ENCODE results near the gene S1PR4. TPM values are rescaled to one million over a fixed set of nuclear protein-coding genes. Genes with fewer than 3 reads are reported as not detected.
"Not testable (repeated sequence)": the region's sequence is repeated elsewhere in the genome, so short reads cannot be mapped to it uniquely, and the experiment has no call there.

The S1PR4 gene
- total RNA-seq, 2 donors from 2014 or later = 18.6 to 62.1 TPM

GRCh38 chr19:3163230-3163886, 15.2 kb upstream of the S1PR4 start:
- DNase-seq (ENCODE audit: low spot score in 2 of 2) = peak in 1 of 2 donors; percentile 68
- ATAC-seq = peak; percentile 79 to 85
- H3K36me3 Mint-ChIP-seq = peaks cover 5 to 53% of the 10 kb centered on the region in 2 donors
- no peak overlapping the region for H3K27ac Mint-ChIP-seq
- H3K9me3 Mint-ChIP-seq = peaks cover 5 to 11% of the 10 kb centered on the region in 2 donors

GRCh38 chr19:3163943-3164342, 14.6 kb upstream of the S1PR4 start:
- Mint-ChIP-seq H3K36me3 (peaks cover 5 to 48% of the 10 kb centered on the region in 2 donors), H3K27ac (no peak overlapping the region), H3K9me3 (peaks cover 5 to 11% of the 10 kb centered on the region in 2 donors)
- ATAC-seq (no peak), DNase-seq (ENCODE audit: low spot score in 2 of 2) (no peak)

GRCh38 chr19:3167533-3168272, 10.9 kb upstream of the S1PR4 start:
- Mint-ChIP-seq H3K27ac (peak overlapping the region in 1 of 2 donors; percentile 29), H3K36me3 (peaks cover 0 to 17% of the 10 kb centered on the region in 2 donors), H3K9me3 (peaks cover 0 to 5% of the 10 kb centered on the region in 2 donors)
- DNase-seq (ENCODE audit: low spot score in 2 of 2) (no peak), ATAC-seq (no peak)

- Mint-ChIP-seq H3K36me3 (peaks cover 0 to 3% of the 10 kb centered on the region in 2 donors), H3K27ac (peak overlapping the region in 1 of 2 donors; percentile 68), H3K9me3 (no peaks in the 10 kb centered on the region)
- ATAC-seq = peak; percentile 21 to 50
- DNase-seq (ENCODE audit: low spot score in 2 of 2) = no peak
These were observed 6.5 kb upstream of the S1PR4 start for GRCh38 chr19:3171894-3172672.

DNA sequence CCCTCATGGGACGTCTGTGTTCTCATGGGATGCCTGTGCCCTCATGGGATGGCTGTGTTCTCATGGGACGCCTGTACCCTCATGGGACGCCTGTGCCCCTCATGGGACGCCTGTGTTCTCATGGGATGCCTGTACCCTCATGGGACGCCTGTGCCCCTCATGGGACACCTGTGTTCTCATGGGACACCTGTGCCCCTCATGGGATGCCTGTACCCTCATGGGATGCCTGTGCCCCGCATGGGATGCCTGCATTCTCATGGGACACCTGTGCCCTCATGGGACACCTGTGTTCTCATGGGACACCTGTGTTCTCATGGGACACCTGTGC, 5.9 kb upstream of the S1PR4 start:
- H3K9me3 Mint-ChIP-seq; H3K36me3 Mint-ChIP-seq; DNase-seq (ENCODE audit: low spot score in 2 of 2); ATAC-seq: not testable (repeated sequence)
- H3K27ac Mint-ChIP-seq = peak overlapping the region in 1 of 2 donors; percentile 68

GRCh38 chr19:3175781-3176714, 2.5 kb upstream of the S1PR4 start:
- ATAC-seq (no peak), DNase-seq (ENCODE audit: low spot score in 2 of 2) (no peak)
- no peaks in the 10 kb centered on the region for H3K9me3 Mint-ChIP-seq
- peaks cover 22 to 28% of the 10 kb centered on the region in 2 donors for H3K36me3 Mint-ChIP-seq
- peak overlapping the region in 1 of 2 donors; percentile 89 for H3K27ac Mint-ChIP-seq

- peaks cover 23 to 28% of the 10 kb centered on the region in 2 donors for H3K36me3 Mint-ChIP-seq
- peak; percentile 61 to 78 for ATAC-seq
These were observed 1.7 kb upstream of the S1PR4 start for GRCh38 chr19:3176715-3177501.

GRCh38 chr19:3178973-3179738, 587 bp downstream of the S1PR4 start:
- Mint-ChIP-seq H3K27ac (peak overlapping the region; percentile 94 to 98), H3K36me3 (peaks cover 23 to 28% of the 10 kb centered on the region in 2 donors), H3K9me3 (no peaks in the 10 kb centered on the region)
- DNase-seq (ENCODE audit: low spot score in 2 of 2) (peak in 1 of 2 donors; percentile 37), ATAC-seq (peak; percentile 5 to 18)

More at GRCh38 chr19:3176715-3177501, 1.7 kb upstream of the S1PR4 start:
- H3K27ac Mint-ChIP-seq = peak overlapping the region; percentile 89 to 93
- no peaks in the 10 kb centered on the region for H3K9me3 Mint-ChIP-seq
- DNase-seq (ENCODE audit: low spot score in 2 of 2) = peak; percentile 60 to 84

- Mint-ChIP-seq H3K9me3 (no peaks in the 10 kb centered on the region), H3K27ac (peak overlapping the region; percentile 94 to 98), H3K36me3 (peaks cover 23 to 28% of the 10 kb centered on the region in 2 donors)
- DNase-seq (ENCODE audit: low spot score in 2 of 2) (peak; percentile 49 to 78), ATAC-seq (peak; percentile 44 to 45)
These were observed 1.2 kb downstream of the S1PR4 start for GRCh38 chr19:3179739-3180293.

DNA sequence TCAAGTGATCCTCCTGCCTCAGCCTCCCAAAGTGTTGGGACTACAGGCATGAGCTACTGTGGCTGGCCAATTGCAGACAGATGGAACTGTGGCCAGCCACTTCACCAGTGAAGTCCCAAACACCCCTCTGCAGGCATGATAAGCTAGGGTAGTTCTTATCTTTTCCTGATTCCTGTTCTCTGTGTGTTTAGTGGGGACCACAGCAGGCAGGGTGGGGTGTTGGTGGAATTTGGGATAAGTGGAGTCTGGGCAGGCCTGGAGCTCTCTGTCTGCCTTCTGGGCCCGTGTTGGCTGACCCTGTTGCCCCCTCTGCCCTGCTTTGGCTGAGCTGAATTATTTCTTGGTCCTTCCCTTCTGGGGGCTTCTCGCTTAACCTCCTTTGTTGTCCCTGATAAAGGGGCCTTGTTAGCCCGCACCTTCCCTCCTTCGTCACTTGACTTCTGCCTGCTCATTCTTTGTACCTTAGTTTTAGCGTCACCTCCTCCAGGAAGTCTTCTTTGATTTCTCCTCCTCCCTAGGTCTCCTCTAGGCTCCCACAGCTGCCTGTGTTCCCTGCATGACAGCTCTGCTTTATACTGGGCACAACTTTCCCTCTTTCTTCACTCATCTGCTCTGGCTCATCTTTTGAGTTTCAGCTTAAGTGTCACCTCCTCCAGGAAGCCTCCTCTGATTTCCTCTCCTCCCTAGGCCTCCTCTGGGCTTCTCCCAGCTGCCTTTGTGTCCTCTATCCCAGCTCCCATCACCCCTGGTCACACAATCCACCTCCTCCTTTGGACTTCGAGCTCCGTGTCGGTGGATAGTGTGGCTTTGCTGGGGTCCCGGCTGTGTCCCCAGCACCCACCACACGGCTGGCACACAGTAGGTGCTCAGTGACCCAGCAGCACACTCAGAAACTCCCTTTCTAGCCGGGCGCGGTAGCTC, 5.4 kb downstream of the S1PR4 start:
- H3K27ac Mint-ChIP-seq = peak overlapping the region; percentile 61 to 79

GRCh38 chr19:3184847-3185460, 6.4 kb downstream of the S1PR4 start:
- peaks cover 21 to 22% of the 10 kb centered on the region in 2 donors for H3K36me3 Mint-ChIP-seq
- DNase-seq (ENCODE audit: low spot score in 2 of 2) (no peak), ATAC-seq (peak; percentile 25 to 50)
- H3K9me3 Mint-ChIP-seq = no peaks in the 10 kb centered on the region
- H3K27ac Mint-ChIP-seq = peak overlapping the region; percentile 79 to 95

More for the DNA sequence above, 5.4 kb downstream of the S1PR4 start:
- DNase-seq (ENCODE audit: low spot score in 2 of 2) (no peak), ATAC-seq (no peak)
- peaks cover 31% of the 10 kb centered on the region in 2 donors for H3K36me3 Mint-ChIP-seq
- no peaks in the 10 kb centered on the region for H3K9me3 Mint-ChIP-seq

DNA sequence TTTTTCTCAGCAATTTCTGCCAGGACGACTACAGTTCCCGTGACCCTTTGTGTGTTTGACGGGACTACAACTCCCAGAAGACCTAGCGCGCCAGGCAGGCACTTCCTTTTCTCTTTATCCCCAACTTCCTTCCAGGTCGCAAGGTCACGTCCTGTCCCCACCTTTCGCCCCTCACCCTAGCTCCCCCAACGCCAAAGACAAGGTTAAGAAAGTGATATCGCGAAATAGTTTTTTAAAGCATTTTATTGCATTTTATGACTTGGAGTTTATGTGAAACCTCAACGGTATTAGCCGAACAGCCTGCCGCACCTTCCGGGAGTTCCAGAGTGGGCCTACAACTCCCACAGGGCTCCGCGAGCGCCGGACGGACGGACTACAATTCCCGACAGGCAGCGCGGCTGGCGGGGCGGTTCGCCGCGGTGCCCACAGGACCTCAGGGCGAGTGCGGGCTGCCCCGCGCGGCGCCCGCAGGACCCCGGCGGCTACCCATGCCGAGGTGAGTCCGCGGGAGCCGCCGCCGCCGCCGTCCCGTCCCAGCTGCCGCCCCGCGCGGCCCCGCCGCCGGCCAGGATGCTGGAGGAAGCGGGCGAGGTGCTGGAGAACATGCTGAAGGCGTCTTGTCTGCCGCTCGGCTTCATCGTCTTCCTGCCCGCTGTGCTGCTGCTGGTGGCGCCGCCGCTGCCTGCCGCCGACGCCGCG, 7.0 kb downstream of the S1PR4 start, which contains the start of gene NCLN:
Gene NCLN (plus strand): TSS at position 470 of the 699 bp plus-strand sequence. CDS start 101 bp downstream, at position 571.
- DNase-seq (ENCODE audit: low spot score in 2 of 2) (peak; percentile 93 to 96), ATAC-seq (peak; percentile 90 to 91)
- Mint-ChIP-seq H3K27ac (peak within 1 kb of the TSS; percentile 87 to 96), H3K9me3 (no peaks in the 10 kb centered on the region), H3K36me3 (peaks cover 15% of the 10 kb centered on the region in 2 donors)

All from activated naive CD4-positive, alpha-beta T cell treated with anti-CD3 and anti-CD28 coated beads, Interleukin-2, amount 50 U/mL, for 72 hours (primary cell).